PC-3 (cell line): ENCODE measurements around the gene SCN1B.

Experiments used
- EZH2 ChIP-seq: fragments of 300-600 bp; sonication (generic); IDR thresholded peaks from one replicate; pipeline ENCODE4 v1.6.1; 2017; ENCODE audit warnings: antibody characterized with exemption, mild to moderate bottlenecking, low read length; ENCODE audit not compliant: unreplicated experiment
- EZH2phosphoT487 ChIP-seq: fragments of 300-600 bp; sonication (generic); IDR thresholded peaks from 2 replicates; pipeline ENCODE4 v1.6.1; 2018; ENCODE audit warnings: mild to moderate bottlenecking, antibody characterized with exemption, low read length, borderline replicate concordance
- TF ChIP-seq, protein P1 (sequence below): fragments of 300-600 bp; sonication (generic); conservative IDR thresholded peaks from 2 replicates; pipeline ENCODE4 v1.5.1; 2017; ENCODE audit warnings: antibody characterized with exemption, low read depth, mild to moderate bottlenecking, low read length

DNA sequence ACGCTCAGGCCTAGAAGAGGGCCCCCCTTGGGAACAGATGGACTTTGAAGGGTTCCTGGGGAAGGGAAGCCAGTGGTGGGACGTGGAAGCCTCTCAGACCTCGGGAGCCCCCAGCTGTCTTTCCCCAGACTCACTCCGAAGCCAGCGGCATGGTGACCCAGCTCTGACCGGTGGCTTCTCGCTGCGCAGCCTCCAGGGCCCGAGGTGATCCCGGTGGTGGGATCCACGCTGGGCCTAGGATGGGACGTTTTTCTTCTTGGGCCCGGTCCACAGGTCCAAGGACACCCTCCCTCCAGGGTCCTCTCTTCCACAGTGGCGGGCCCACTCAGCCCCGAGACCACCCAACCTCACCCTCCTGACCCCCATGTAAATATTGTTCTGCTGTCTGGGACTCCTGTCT, 35.9 kb downstream of the SCN1B start:
- no peak for TF ChIP-seq EZH2
- TF ChIP-seq, protein P1, sequence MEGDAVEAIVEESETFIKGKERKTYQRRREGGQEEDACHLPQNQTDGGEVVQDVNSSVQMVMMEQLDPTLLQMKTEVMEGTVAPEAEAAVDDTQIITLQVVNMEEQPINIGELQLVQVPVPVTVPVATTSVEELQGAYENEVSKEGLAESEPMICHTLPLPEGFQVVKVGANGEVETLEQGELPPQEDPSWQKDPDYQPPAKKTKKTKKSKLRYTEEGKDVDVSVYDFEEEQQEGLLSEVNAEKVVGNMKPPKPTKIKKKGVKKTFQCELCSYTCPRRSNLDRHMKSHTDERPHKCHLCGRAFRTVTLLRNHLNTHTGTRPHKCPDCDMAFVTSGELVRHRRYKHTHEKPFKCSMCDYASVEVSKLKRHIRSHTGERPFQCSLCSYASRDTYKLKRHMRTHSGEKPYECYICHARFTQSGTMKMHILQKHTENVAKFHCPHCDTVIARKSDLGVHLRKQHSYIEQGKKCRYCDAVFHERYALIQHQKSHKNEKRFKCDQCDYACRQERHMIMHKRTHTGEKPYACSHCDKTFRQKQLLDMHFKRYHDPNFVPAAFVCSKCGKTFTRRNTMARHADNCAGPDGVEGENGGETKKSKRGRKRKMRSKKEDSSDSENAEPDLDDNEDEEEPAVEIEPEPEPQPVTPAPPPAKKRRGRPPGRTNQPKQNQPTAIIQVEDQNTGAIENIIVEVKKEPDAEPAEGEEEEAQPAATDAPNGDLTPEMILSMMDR, result no peak
- TF ChIP-seq EZH2phosphoT487, result no peak
